Ovary (tissue), 3 donors: Measurements from ENCODE around the gene ISYNA1.

Source experiments
- CTCF ChIP-seq, 3 donors: fragments of 450-650 bp in 2 of 3; fragments of 200-600 bp in 1 of 3; IDR thresholded peaks; one replicate each; pipeline versions ENCODE4 v1.5.1 to v1.8.0; 2016 to 2022; ENCODE audit warnings: antibody characterized with exemption in 3 of 3, mild to moderate bottlenecking in 1 of 3
- POLR2A ChIP-seq: fragments of 450-650 bp; IDR thresholded peaks from one replicate; pipeline ENCODE4 v1.6.1; 2017; ENCODE audit warnings: antibody characterized with exemption, mild to moderate bottlenecking, moderate library complexity
- donor health status: DM: no; HTN: no; CAD: no.

- TF ChIP-seq POLR2A: no peak
- TF ChIP-seq CTCF (IDR thresholded peaks at IDR 0.05): no peak
Measured at GRCh38 chr19:18486746-18487145, 48.8 kb upstream of the ISYNA1 start.
